22Rv1 (cell line): ENCODE measurements around the gene SLC39A11.

Experiments used
- CTCF ChIP-seq: fragments of 450-650 bp; IDR thresholded peaks from 2 replicates; pipeline ENCODE4 v1.5.1; 2017; ENCODE audit warnings: mild to moderate bottlenecking
- ZFX ChIP-seq: fragments of 450-650 bp; IDR thresholded peaks from 2 replicates; pipeline ENCODE4 v1.6.1; 2017; ENCODE audit warnings: antibody characterized with exemption, borderline replicate concordance

GRCh38 chr17:72938482-72938881, 154.0 kb downstream of the SLC39A11 start:
- no peak for TF ChIP-seq CTCF
- TF ChIP-seq ZFX, result no peak
